GM12878 (cell line): ENCODE results near the gene POLD1. TPM values are rescaled to one million over a fixed set of nuclear protein-coding genes. Genes with fewer than 3 reads are reported as not detected.
A peak's percentile ranks its signal among the peaks of the same experiment; 100 is the strongest.

Experiments used
- ATAC-seq: fragments of 200-7000 bp; cut with Tn5 transposase; 3 replicates; pipeline ENCODE4 v1.9.1; 2020; ENCODE audit warnings: mild to moderate bottlenecking, moderate library complexity
- BruUV-seq: library from RNA; stranded (reverse); fragments of 400-500 nt; replicated peaks from 2 replicates; lab custom pipeline; 2021; lab: Mats Ljungman, UMichigan
- CTCF ChIA-PET: fragments of 300-600 bp; sonication (Branson Sonifier 250); formaldehyde crosslinking; extraction: SDS; loops from one replicate; lab custom pipeline; 2021; ENCODE audit warnings: inconsistent platforms; lab: Yijun Ruan, JAX
- POLR2A ChIA-PET: fragments of 350-600 bp; formaldehyde crosslinking; extraction: SDS; loops from one replicate; lab custom pipeline; 2021; ENCODE audit warnings: inconsistent platforms; lab: Charles Lee
- RAD21 ChIA-PET: fragments of 300-600 bp; sonication (Branson Sonifier 250); formaldehyde crosslinking; loops from one replicate; lab custom pipeline; 2023; ENCODE audit warnings: antibody characterized with exemption; ENCODE audit not compliant: unreplicated experiment; lab: Charles Lee
- SMC1A ChIA-PET: fragments of 300-600 bp; sonication (Branson Sonifier 250); formaldehyde crosslinking; loops from one replicate; lab custom pipeline; 2023; ENCODE audit not compliant: unreplicated experiment, uncharacterized antibody; lab: Charles Lee
- DNase-seq: peaks from one replicate; pipeline ENCODE4 v3.0.0-alpha.2; 2011; ENCODE audit warnings: low read depth, low spot score
- FAIRE-seq: peaks from 3 replicates; lab custom pipeline; 2011; peaks lifted over from hg19 to GRCh38; lab: Jason Lieb, UNC
- H2AFZ ChIP-seq: 2 replicates; pipeline ENCODE4 v1.6.0; 2011; ENCODE audit warnings: low read depth, low read length, control low read depth; ENCODE audit not compliant: control insufficient read depth
- H3K27ac ChIP-seq: 2 replicates; pipeline ENCODE4 v1.5.1; 2011; ENCODE audit warnings: control low read depth; ENCODE audit not compliant: control insufficient read depth, insufficient read depth
- H3K27me3 ChIP-seq, 2 experiments: replicated peaks in 1 of 2; 2 replicates each; pipeline versions ENCODE4 v1.6.0 to v1.6.1; 2011; ENCODE audit warnings: low read length in 1 of 2; ENCODE audit not compliant: control insufficient read depth in 2 of 2, insufficient read depth in 2 of 2
- H3K36me3 ChIP-seq, 2 experiments: 2 replicates each; pipeline ENCODE4 v1.5.1; 2011; ENCODE audit warnings: low read length in 1 of 2; ENCODE audit not compliant: control insufficient read depth in 2 of 2, insufficient read depth in 2 of 2
- H3K4me1 ChIP-seq: 2 replicates; pipeline ENCODE4 v1.6.1; 2011; ENCODE audit warnings: mild to moderate bottlenecking, low read length, moderate library complexity, mixed read lengths; ENCODE audit not compliant: control insufficient read depth, insufficient read depth
- H3K4me2 ChIP-seq: 2 replicates; pipeline ENCODE4 v1.6.0; 2011; ENCODE audit warnings: control low read depth; ENCODE audit not compliant: control insufficient read depth, insufficient read depth
- H3K4me3 ChIP-seq: fragments of 200-600 bp; sonication (generic); 2 replicates; pipeline ENCODE4 v1.5.1; 2016
- H3K79me2 ChIP-seq: 2 replicates; pipeline ENCODE4 v1.6.0; 2011; ENCODE audit warnings: low read length; ENCODE audit not compliant: control insufficient read depth, insufficient read depth
- H3K9ac ChIP-seq: 2 replicates; pipeline ENCODE4 v1.8.0; 2011; ENCODE audit warnings: low read length, control low read depth, mixed read lengths; ENCODE audit not compliant: control insufficient read depth, insufficient read depth
- H3K9me3 ChIP-seq: replicated peaks from 3 replicates; pipeline ENCODE4 v1.5.1; 2011; ENCODE audit warnings: mild to moderate bottlenecking, low read length; ENCODE audit not compliant: control insufficient read depth, insufficient read depth
- H4K20me1 ChIP-seq: 2 replicates; pipeline ENCODE4 v1.6.0; 2011; ENCODE audit not compliant: control insufficient read depth, insufficient read depth
- ATF2 ChIP-seq: IDR thresholded peaks from 2 replicates; pipeline ENCODE4 v1.6.1; 2012; ENCODE audit warnings: low read length, inconsistent platforms
- BCL11A ChIP-seq: IDR thresholded peaks from 2 replicates; pipeline ENCODE4 v1.6.1; 2011; ENCODE audit warnings: low read depth, low read length
- BCL3 ChIP-seq: IDR thresholded peaks from 2 replicates; pipeline ENCODE4 v1.6.1; 2011; ENCODE audit warnings: borderline replicate concordance, low read depth, mild to moderate bottlenecking, moderate library complexity, low read length; ENCODE audit not compliant: insufficient read depth, poor library complexity, severe bottlenecking
- IKZF1 ChIP-seq: fragments of 450-650 bp; conservative IDR thresholded peaks from 2 replicates; pipeline ENCODE4 v1.6.1; 2017; ENCODE audit warnings: antibody characterized with exemption, mild to moderate bottlenecking
- IKZF2 ChIP-seq, 2 experiments: fragments of 450-650 bp; IDR thresholded peaks; 2 replicates each; pipeline ENCODE4 v1.6.1; 2017; ENCODE audit warnings: mild to moderate bottlenecking in 2 of 2, moderate library complexity in 2 of 2
- KAT2A ChIP-seq: conservative IDR thresholded peaks from 2 replicates; pipeline ENCODE4 v1.6.1; 2011; ENCODE audit warnings: low read depth, low read length; ENCODE audit not compliant: control insufficient read depth
- MEF2A ChIP-seq: IDR thresholded peaks from 2 replicates; pipeline ENCODE4 v1.6.1; 2011; ENCODE audit warnings: low read depth, mild to moderate bottlenecking, low read length, moderate library complexity; ENCODE audit not compliant: insufficient read depth
- MEF2B ChIP-seq: fragments of 450-650 bp; IDR thresholded peaks from 2 replicates; pipeline ENCODE4 v1.6.1; 2018; ENCODE audit warnings: mild to moderate bottlenecking, moderate library complexity; ENCODE audit not compliant: partially characterized antibody, poor library complexity, severe bottlenecking
- MTA2 ChIP-seq: fragments of 450-650 bp; IDR thresholded peaks from 2 replicates; pipeline ENCODE4 v1.6.1; 2016; ENCODE audit warnings: low read depth, mild to moderate bottlenecking, moderate library complexity
- NFIC ChIP-seq: IDR thresholded peaks from 2 replicates; pipeline ENCODE4 v1.6.1; 2012; ENCODE audit warnings: low read depth, mild to moderate bottlenecking, inconsistent platforms, low read length, moderate library complexity
- RELB ChIP-seq: fragments of 450-650 bp; IDR thresholded peaks from 2 replicates; pipeline ENCODE4 v1.6.1; 2017; ENCODE audit warnings: low read depth, mild to moderate bottlenecking, moderate library complexity
- RFX5 ChIP-seq: IDR thresholded peaks from 2 replicates; pipeline ENCODE4 v1.6.1; 2011; ENCODE audit warnings: low read depth, low read length, improper control_type of control experiment
- SRF ChIP-seq, 2 experiments: IDR thresholded peaks; 2 replicates each; pipeline ENCODE4 v1.6.1; 2011; ENCODE audit warnings: low read depth in 2 of 2, low read length in 2 of 2, mild to moderate bottlenecking in 1 of 2, moderate library complexity in 1 of 2
- STAT1 ChIP-seq: fragments of 450-650 bp; conservative IDR thresholded peaks from 2 replicates; pipeline ENCODE4 v1.6.1; 2014; ENCODE audit warnings: antibody characterized with exemption, mild to moderate bottlenecking
- TARDBP ChIP-seq: IDR thresholded peaks from 2 replicates; pipeline ENCODE4 v1.6.1; 2016; ENCODE audit warnings: borderline replicate concordance
- TBL1XR1 ChIP-seq: IDR thresholded peaks from 2 replicates; pipeline ENCODE4 v1.6.1; 2012; ENCODE audit warnings: low read depth, low read length, improper control_type of control experiment
- ZNF24 ChIP-seq: fragments of 450-650 bp; IDR thresholded peaks from 2 replicates; pipeline ENCODE4 v1.6.1; 2017; ENCODE audit warnings: antibody characterized with exemption, mild to moderate bottlenecking
- ZSCAN29 ChIP-seq: fragments of 450-650 bp; IDR thresholded peaks from 2 replicates; pipeline ENCODE4 v1.6.1; 2017; ENCODE audit warnings: mild to moderate bottlenecking, moderate library complexity
- ZZZ3 ChIP-seq: IDR thresholded peaks from 2 replicates; pipeline ENCODE4 v1.6.1; 2011; ENCODE audit warnings: low read depth; ENCODE audit not compliant: control insufficient read depth, insufficient read length
- WGBS: methylation state at CpG from one replicate; pipeline ENCODE4 v1.1.6; 2016; ENCODE audit warnings: low lambda C conversion rate; ENCODE audit not compliant: insufficient replicate concordance, insufficient coverage; ENCODE audit errors: missing lambda C conversion rate; 5-methylcytosine and 5-hydroxymethylcytosine counted together
- in situ Hi-C: fragments of 300-500 bp; cut with MboI; formaldehyde crosslinking; loops from 9 replicates; pipeline ENCODE4 v1.14.3; 2018; ENCODE audit warnings: mixed read lengths
- intact Hi-C: fragments of 100-400 bp; cut with micrococcal nuclease; formaldehyde crosslinking; loops from one replicate; pipeline ENCODE4 v1.14.2; 2022; ENCODE audit not compliant: unreplicated experiment
- polyA plus RNA-seq, 11 experiments: library from polyadenylated mRNA; depleted of rRNA in 4 of 11; unstranded in 6 of 11; stranded (reverse) in 5 of 11; fragments of >200 nt; fragmentation: Nextera tagmentation in 4 of 11; fragmentation: Illumina TruSeq in 1 of 11; extraction: Ambion mirVana in 4 of 11; extraction: Trizol in 1 of 11; gene quantifications; 1 replicate in 1 of 11; 2 replicates in 10 of 11; pipeline versions ENCODE4 v1.2.1 to v1.2.3, GENCODE V29; 2011 to 2016; ENCODE audit warnings: inconsistent platforms in 2 of 11, missing spikeins in 2 of 11, low read depth in 1 of 11
- total RNA-seq, 4 experiments: library from RNA; depleted of rRNA in 3 of 4; stranded (reverse); fragments of >200 nt in 3 of 4; fragmentation: Illumina TruSeq in 1 of 4; extraction: Trizol in 1 of 4; gene quantifications; 2 replicates each; pipeline versions ENCODE4 v1.2.1 to v1.2.3, GENCODE V29; 2013 to 2021

Gene POLD1
- total and polyA plus RNA-seq, 10 of the 15 experiments (the other 5 are each of a cell fraction or from before 2014, with no cell fraction given): 0.76 to 165 (median 63.4) TPM

GRCh38 chr19:50427997-50428425, 43.9 kb downstream of the POLD1 start:
- 38% methylated on average over 31 of the region's 38 CpGs for WGBS
- intact Hi-C loops (no loop called here), in situ Hi-C loops (no loop called here)
- Histone ChIP-seq H4K20me1 (peaks cover 4% of the 10 kb centered on the region), H3K27me3 (no peaks in the 10 kb centered on the region), H3K9me3 (no peaks in the 10 kb centered on the region), H3K36me3 (peaks cover 9 to 10% of the 10 kb centered on the region in 2 experiments; a peak in 3 of 4 replicates), H3K27ac (peak overlapping the region; percentile 24; the same call in 1 of the 2 replicates), H3K79me2 (no peaks in the 10 kb centered on the region; the same call in 1 of the 2 replicates), H2AFZ (no peak overlapping the region; the same call in 1 of the 2 replicates), H3K4me1 (peaks cover 50% of the 10 kb centered on the region), H3K4me3 (no peak overlapping the region), H3K4me2 (peak overlapping the region; percentile 7), H3K9ac (no peak overlapping the region)
- FAIRE-seq (no peak), ATAC-seq (peak; percentile 20), DNase-seq (no peak)
- ChIA-PET RAD21 (interaction anchor here (0.9 to 1.1 kb wide), 2 partner anchors 11 to 81 kb away, joined by 3 read pairs; no protein-coding TSS in a partner anchor), SMC1A (no interaction called here), POLR2A (interaction anchor here (4.2 kb wide), 1 partner anchor 10 kb away, joined by 26 read pairs; the partner anchor contains the start of gene SPIB), CTCF (interaction anchor here (0.5 to 2.1 kb wide), 5 partner anchors 9 to 112 kb away, joined by 3 to 6 read pairs (median 3); partner anchors contain the start of gene SPIB)
- BruUV-seq: no TSS peak
- TF ChIP-seq BCL11A (no peak), TARDBP (no peak), ZSCAN29 (no peak), MEF2A (no peak), NFIC (no peak), RELB (no peak), BCL3 (no peak), IKZF1 (peak; percentile 64; the same call in 1 of the 2 replicates), ZNF24 (no peak), STAT1 (no peak), MEF2B (no peak), IKZF2 (IDR thresholded peaks at IDR 0.05) (peak in 1 of 2 experiments; percentile 32; a peak in 1 of 4 replicates), SRF (IDR thresholded peaks at IDR 0.05; ENCODE audit: low read depth in 2 of 2, low read length in 2 of 2) (no peak), KAT2A (no peak), ATF2 (no peak), RFX5 (no peak), MTA2 (no peak), ZZZ3 (no peak), TBL1XR1 (no peak)
